ENCODE results near the gene NR2E1.

NR2E1 gene

DNA sequence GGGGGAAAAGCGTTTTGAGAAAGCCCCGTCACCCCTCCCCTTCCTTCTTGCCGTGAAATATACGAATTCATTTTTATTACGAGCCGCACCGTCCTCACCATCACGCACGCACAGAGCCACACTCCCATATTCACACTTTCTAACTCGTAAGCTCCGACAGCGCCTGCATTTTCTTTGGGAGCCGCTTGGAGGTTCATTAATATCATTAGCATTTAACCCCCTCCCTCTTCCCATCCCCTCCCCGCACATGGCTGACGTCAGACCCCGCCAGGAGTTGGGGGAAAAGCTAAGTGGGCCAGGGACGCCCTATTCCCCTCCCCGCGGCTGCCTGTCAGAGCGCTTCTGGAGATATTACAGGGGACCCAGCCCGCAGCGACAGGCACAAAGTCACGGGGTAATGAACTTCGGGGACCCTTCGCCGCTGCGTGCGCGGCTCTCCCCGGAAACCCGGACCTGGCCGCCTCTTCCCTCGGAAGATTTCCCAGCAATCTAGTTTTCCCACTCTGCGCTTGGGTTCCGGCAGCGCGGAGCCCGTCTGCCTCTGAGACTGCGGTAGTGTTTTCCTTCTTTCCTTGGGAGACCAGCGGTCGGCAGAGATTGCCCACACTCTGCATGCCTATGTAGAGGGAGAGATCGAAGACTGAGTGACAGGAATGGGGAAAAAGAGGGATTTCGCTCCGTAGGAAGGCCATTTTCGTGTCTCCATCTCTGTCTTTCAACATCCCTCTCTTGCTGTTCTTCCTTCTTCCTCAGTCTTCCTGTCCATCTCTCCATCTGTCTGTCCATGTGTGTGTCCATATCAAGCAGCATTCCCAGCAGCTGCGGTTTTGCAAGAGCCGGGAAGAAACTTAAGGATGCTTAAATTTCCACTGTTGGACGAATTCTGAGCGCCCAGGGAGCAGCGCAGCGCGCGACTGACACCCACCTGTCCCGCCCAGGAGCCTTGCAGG lies at the start of gene NR2E1:
Gene NR2E1 (plus strand): TSS at position 309 of the 950 bp plus-strand sequence. CDS start 744 bp downstream, outside the sequence.
- peaks cover 100% of the 10 kb centered on the region for H3K27me3 ChIP-seq (ENCODE audit: insufficient read depth, low read length)
- no peaks in the 10 kb centered on the region for H3K36me3 ChIP-seq (ENCODE audit: insufficient read depth, low read length)
- no peaks in the 10 kb centered on the region for H3K9me3 ChIP-seq (ENCODE audit: low read length)
- peak within 1 kb of the TSS; percentile 35 for H3K4me3 ChIP-seq (ENCODE audit: low read length)
- peak within 1 kb of the TSS; percentile 80 for H2AFZ ChIP-seq (ENCODE audit: low read depth, low read length)
- H3K4me1 ChIP-seq (ENCODE audit: insufficient read depth, low read length) = peaks cover 62% of the 10 kb centered on the region

DNA sequence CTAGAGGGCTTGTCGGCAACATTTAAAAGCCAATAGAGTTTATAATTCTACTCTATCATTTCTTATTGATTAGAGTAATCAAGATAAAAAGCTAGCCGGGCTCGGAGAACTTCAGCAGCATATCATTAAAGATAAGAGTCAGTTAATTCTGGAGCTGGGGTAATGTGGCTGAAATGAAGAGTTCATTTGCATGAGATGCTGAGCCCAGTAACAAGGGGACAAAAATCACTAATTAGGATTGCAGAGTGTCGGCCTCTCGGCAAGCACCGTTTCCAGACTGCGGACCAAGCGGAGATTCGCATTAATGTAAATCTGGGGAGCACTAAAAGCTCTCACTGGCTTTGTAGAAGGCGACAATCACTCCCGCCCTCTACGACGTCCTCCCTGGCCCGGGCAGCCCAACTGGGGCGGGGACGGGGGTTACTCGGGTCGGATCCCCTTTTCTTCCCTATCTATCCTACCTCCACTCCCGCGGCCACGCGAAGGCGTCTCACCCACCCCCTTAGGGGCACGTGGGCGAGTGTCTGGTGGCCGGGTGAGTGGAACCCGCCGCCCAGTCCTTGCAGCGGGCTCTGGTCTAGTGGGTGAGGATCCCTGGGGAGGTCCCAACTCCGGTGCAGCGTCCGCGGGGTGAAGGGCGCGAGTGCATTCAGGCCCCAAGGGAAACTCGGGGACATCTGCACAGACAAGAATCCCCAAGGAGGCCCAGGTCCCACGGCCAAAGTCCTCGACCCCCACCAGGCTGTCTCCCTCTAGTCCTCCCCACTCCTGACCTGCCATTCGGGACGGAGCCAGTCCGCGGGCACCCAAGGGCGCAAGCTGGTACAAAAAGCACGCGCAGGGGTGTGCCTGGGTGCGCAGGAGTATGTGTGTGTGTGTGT lies 49.0 kb upstream of the NR2E1 start:
- Histone ChIP-seq H3K27me3 (ENCODE audit: insufficient read depth, low read length) (peaks cover 80% of the 10 kb centered on the region), H3K4me1 (ENCODE audit: insufficient read depth, low read length) (peaks cover 52% of the 10 kb centered on the region), H3K36me3 (ENCODE audit: insufficient read depth, low read length) (no peaks in the 10 kb centered on the region), H2AFZ (ENCODE audit: low read depth, low read length) (no peak overlapping the region), H3K4me3 (ENCODE audit: low read length) (no peak overlapping the region), H3K9me3 (ENCODE audit: low read length) (no peaks in the 10 kb centered on the region)

DNA sequence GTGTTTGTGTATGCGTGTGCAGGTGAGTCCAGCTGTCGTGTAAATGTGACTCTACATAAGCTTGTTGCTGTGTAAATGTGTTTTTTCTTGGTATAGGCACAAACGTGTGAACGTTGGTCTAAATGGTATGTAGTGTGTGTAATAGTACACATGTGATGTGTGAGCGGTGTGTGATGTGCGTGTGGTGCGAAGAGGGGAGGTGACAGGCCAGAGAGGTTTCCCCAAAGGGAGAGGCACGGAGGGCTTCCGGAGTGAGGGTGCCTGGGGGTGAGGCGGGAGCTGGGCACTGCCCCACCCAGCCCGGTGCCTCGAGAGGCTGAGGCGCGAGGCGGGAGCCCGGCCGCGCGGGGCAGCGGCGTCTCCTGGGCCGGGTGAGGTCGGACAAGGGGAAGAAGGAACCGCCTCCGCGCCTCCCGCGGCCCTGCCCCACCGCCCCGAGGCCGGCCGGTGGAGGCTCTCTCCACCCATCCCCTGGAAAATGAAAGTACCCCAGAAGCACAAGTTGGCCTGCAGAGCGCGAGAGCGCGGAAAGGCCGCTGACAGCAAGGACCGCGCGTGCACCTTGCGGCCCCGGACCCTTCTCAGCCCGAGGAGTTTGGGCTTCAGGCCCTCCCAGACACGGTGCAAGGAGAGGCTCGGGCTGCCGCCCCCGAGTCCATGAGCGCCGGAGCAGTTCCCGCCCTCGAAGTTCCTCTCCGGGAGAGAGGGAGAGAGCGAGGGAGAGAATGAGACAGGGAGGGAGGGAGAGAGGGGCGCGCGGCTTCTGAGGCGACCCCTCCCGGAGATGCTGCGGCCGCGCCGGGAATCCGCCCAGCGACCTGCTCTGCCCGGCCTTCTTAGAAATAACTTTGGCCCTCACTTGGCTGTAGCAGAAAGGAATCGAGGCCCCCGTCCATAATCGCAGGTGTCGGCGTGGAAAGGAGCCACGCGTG lies 48.1 kb upstream of the NR2E1 start:
- Histone ChIP-seq H3K4me1 (ENCODE audit: insufficient read depth, low read length) (peaks cover 52% of the 10 kb centered on the region), H3K27me3 (ENCODE audit: insufficient read depth, low read length) (peaks cover 77% of the 10 kb centered on the region), H3K4me3 (ENCODE audit: low read length) (peak overlapping the region; percentile 35), H3K9me3 (ENCODE audit: low read length) (no peaks in the 10 kb centered on the region), H2AFZ (ENCODE audit: low read depth, low read length) (peak overlapping the region; percentile 23), H3K36me3 (ENCODE audit: insufficient read depth, low read length) (no peaks in the 10 kb centered on the region)

DNA sequence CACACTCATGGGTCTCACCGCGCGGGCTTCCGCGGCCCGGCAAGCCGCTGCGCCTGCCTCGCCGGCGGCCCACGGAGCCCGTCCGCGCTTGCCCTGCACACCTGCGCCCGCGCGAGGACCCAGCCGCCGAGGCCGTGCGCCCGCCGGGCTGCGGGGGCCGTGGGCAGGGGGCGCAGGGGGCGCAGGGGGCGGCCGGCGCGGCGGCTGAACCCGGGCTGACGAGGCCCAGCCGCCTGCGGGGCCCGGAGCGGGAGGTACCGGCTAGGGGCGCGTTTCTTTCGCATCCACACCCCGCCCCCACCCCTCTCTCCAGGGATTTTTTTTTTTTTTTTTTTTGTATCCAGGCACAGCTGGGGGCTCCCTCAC lies 47.5 kb upstream of the NR2E1 start:
- Histone ChIP-seq H2AFZ (ENCODE audit: low read depth, low read length) (peak overlapping the region; percentile 23), H3K4me3 (ENCODE audit: low read length) (peak overlapping the region; percentile 41), H3K27me3 (ENCODE audit: insufficient read depth, low read length) (peaks cover 77% of the 10 kb centered on the region), H3K9me3 (ENCODE audit: low read length) (no peaks in the 10 kb centered on the region), H3K4me1 (ENCODE audit: insufficient read depth, low read length) (peaks cover 52% of the 10 kb centered on the region), H3K36me3 (ENCODE audit: insufficient read depth, low read length) (no peaks in the 10 kb centered on the region)

DNA sequence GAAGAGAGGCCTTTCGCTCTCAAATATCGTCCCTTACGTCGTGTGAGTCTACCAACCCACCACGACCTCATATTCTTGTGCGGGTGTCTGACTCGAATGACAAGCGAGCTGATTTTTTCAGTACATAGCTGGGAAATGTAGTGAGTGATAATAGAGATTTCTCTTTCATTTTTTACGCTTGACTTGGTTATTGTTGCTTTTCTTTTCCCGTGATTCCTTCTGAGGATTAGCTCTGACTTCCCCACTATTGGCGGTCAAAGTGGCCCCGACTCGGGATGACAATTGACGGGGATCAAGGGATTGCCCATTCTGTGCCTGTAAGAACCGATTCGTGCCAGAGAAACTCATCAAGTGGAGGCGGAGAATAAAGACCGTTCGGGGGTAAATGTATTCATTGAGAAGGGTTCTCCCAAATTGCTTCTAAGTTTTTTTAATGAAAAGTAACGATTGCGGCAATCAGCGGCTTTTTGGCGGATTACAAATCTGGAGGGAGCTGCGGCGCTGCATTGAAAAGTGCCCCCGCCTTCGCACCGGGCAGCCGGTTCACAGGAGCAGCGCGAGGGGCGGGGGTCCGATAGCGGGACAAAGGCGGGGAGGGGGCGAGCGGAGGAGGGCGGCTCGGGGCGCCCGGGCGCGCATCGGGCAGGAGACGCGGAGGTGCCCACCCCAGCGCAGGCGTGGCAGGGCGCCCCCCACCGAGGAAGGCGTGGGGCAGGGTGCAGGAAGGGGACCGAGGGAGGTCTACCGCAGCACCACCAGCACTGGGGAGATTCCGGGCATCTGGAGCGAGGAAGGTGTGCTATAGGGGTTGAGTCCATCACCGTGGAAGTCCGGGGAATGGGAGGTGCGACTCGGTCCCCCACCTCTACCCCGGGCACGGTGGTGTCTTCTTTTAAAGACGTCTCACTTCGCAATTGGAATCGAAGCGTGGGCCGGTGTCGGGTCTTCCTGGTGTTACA lies 46.7 kb upstream of the NR2E1 start:
- H3K36me3 ChIP-seq (ENCODE audit: insufficient read depth, low read length) = no peaks in the 10 kb centered on the region
- H3K4me3 ChIP-seq (ENCODE audit: low read length) = peak overlapping the region; percentile 41
- peak overlapping the region; percentile 27 for H2AFZ ChIP-seq (ENCODE audit: low read depth, low read length)
- H3K27me3 ChIP-seq (ENCODE audit: insufficient read depth, low read length) = peaks cover 79% of the 10 kb centered on the region
- peaks cover 48% of the 10 kb centered on the region for H3K4me1 ChIP-seq (ENCODE audit: insufficient read depth, low read length)
- no peaks in the 10 kb centered on the region for H3K9me3 ChIP-seq (ENCODE audit: low read length)

DNA sequence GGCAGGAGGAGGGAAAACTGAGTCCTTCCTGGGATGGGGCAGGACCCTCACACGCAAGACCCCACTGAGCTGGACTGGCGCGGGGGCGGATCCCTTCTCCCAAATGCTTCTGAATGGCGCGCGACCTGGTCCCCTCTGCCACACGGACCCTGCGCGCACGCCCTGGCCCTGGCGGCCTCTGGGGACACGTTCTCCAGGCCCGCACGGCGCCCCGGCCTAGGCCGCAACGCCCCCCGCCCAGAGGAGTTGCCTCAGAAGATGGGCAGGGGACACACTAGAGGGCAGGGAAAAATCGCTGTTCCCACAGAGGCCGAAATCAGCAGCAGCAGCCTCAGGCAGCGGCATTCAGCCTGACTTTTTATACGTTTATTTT lies 46.1 kb upstream of the NR2E1 start:
- no peak overlapping the region for H2AFZ ChIP-seq (ENCODE audit: low read depth, low read length)
- peaks cover 79% of the 10 kb centered on the region for H3K27me3 ChIP-seq (ENCODE audit: insufficient read depth, low read length)
- no peaks in the 10 kb centered on the region for H3K36me3 ChIP-seq (ENCODE audit: insufficient read depth, low read length)
- H3K9me3 ChIP-seq (ENCODE audit: low read length) = no peaks in the 10 kb centered on the region
- peaks cover 44% of the 10 kb centered on the region for H3K4me1 ChIP-seq (ENCODE audit: insufficient read depth, low read length)
- H3K4me3 ChIP-seq (ENCODE audit: low read length) = peak overlapping the region; percentile 41

DNA sequence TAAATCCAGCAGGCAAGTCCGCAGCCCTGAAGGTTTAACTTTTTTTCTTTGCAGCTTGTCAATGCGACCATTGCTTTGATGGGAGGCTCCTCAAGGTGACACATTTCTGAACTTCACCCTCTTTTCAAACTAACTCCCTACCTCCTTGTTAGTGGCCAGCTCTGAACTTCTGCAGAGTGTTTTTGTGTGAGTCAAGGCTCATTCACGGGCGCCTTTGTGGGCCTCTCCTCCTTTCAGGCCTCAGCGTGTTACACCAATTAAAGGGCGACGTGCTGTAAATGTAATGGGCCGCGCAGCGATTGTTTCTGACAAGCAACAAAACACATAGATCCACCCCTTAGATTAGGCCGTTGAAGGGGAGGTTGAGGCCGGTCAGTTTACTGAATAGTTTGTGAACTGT lies 45.5 kb upstream of the NR2E1 start:
- H3K36me3 ChIP-seq (ENCODE audit: insufficient read depth, low read length) = no peaks in the 10 kb centered on the region
- H3K4me1 ChIP-seq (ENCODE audit: insufficient read depth, low read length) = peaks cover 42% of the 10 kb centered on the region
- peaks cover 79% of the 10 kb centered on the region for H3K27me3 ChIP-seq (ENCODE audit: insufficient read depth, low read length)
- H2AFZ ChIP-seq (ENCODE audit: low read depth, low read length) = no peak overlapping the region
- peak overlapping the region; percentile 22 for H3K4me3 ChIP-seq (ENCODE audit: low read length)
- no peaks in the 10 kb centered on the region for H3K9me3 ChIP-seq (ENCODE audit: low read length)

DNA sequence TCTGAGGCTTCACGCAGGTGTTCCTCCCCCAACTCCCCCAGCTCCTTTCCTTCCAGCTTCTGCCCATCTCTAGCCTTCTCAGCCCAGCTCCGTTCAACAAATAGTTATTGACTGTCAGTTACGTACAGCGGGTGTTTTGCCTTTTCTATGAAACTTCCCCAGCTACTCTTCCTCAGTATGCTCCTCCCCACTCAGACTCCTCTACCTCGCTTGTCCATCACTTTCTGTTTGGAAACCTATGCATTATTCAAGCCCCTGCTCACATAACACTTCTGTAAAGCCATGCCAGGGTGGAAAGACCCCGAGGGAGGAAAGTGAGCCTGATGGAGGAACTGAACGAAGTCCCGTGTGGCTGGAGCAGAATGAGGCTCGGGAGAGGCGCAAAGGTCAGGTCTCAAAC lies 44.2 kb upstream of the NR2E1 start:
- no peaks in the 10 kb centered on the region for H3K9me3 ChIP-seq (ENCODE audit: low read length)
- peaks cover 69% of the 10 kb centered on the region for H3K27me3 ChIP-seq (ENCODE audit: insufficient read depth, low read length)
- no peak overlapping the region for H3K4me3 ChIP-seq (ENCODE audit: low read length)
- H3K36me3 ChIP-seq (ENCODE audit: insufficient read depth, low read length) = no peaks in the 10 kb centered on the region
- H3K4me1 ChIP-seq (ENCODE audit: insufficient read depth, low read length) = peaks cover 41% of the 10 kb centered on the region
- no peak overlapping the region for H2AFZ ChIP-seq (ENCODE audit: low read depth, low read length)

DNA sequence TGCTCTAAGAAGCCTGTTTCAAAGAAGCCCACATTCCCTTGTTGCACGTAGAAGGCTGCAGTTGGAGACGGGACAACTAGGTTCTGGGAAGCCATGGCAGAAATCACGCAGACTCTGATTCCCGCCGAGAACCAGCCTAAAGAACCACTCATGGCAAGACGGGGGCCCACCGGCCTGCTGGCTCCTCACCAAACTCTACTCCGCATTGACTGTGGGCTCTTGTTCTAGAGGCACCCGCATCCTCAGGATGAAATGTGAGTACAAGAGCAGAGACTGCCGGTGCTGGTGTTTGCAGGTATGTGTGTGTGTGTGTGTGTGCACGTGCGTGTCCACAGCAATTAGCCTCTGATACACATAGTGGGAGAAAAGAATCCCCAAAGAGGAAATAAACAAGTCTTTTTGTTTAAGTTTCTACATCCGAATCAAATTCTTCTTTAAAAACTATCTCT lies 42.3 kb upstream of the NR2E1 start:
- H3K36me3 ChIP-seq (ENCODE audit: insufficient read depth, low read length) = no peaks in the 10 kb centered on the region
- peaks cover 66% of the 10 kb centered on the region for H3K27me3 ChIP-seq (ENCODE audit: insufficient read depth, low read length)
- no peak overlapping the region for H3K4me3 ChIP-seq (ENCODE audit: low read length)
- peaks cover 27% of the 10 kb centered on the region for H3K4me1 ChIP-seq (ENCODE audit: insufficient read depth, low read length)
- no peaks in the 10 kb centered on the region for H3K9me3 ChIP-seq (ENCODE audit: low read length)
- no peak overlapping the region for H2AFZ ChIP-seq (ENCODE audit: low read depth, low read length)

DNA sequence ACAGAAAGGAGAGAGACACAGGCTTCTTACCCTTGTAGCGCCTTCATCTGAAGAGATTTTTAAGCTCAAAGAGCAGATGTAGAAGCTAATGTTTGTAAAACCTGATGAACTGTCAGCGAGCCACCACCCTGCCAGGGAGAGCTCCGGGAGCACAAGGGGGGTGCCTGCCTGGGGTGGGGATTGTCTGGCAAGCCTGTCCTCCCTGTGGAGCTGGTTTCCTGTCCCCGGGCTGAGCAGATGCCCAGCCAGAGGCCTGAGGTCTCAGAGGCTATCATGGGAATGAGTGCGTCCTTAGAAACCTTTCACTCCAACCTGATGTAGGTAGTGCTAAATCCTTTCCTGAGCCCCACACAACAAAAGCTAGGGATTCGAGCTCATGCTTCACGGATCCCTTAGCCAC lies 41.9 kb upstream of the NR2E1 start:
- no peak overlapping the region for H3K4me3 ChIP-seq (ENCODE audit: low read length)
- H3K27me3 ChIP-seq (ENCODE audit: insufficient read depth, low read length) = peaks cover 71% of the 10 kb centered on the region
- H3K9me3 ChIP-seq (ENCODE audit: low read length) = no peaks in the 10 kb centered on the region
- H3K36me3 ChIP-seq (ENCODE audit: insufficient read depth, low read length) = no peaks in the 10 kb centered on the region
- no peak overlapping the region for H2AFZ ChIP-seq (ENCODE audit: low read depth, low read length)
- peaks cover 23% of the 10 kb centered on the region for H3K4me1 ChIP-seq (ENCODE audit: insufficient read depth, low read length)

DNA sequence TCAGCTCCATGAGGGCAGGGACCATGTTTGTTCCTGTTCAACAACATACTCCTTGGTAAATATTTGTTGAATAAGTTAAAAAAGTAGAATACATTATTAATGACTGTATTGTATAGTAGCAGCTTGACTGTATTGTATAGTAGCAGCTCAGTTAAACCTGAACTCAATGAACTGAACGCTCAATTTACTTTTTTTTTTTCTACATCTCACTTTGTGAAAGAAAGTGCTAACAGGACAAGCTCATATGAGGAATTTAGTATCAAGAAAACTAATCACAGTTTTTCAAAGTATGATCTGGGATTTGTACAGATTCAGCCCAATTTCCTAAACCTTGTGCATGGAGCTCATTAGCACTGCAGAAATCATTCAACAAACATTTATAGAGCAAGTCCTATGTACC lies 38.8 kb upstream of the NR2E1 start:
- Histone ChIP-seq H3K36me3 (ENCODE audit: insufficient read depth, low read length) (no peaks in the 10 kb centered on the region), H3K4me1 (ENCODE audit: insufficient read depth, low read length) (no peaks in the 10 kb centered on the region), H2AFZ (ENCODE audit: low read depth, low read length) (no peak overlapping the region), H3K4me3 (ENCODE audit: low read length) (no peak overlapping the region), H3K27me3 (ENCODE audit: insufficient read depth, low read length) (peaks cover 75% of the 10 kb centered on the region), H3K9me3 (ENCODE audit: low read length) (no peaks in the 10 kb centered on the region)

All from neuron (in vitro differentiated cells).